ENCODE results near the gene RASA1.

The RASA1 gene

DNA sequence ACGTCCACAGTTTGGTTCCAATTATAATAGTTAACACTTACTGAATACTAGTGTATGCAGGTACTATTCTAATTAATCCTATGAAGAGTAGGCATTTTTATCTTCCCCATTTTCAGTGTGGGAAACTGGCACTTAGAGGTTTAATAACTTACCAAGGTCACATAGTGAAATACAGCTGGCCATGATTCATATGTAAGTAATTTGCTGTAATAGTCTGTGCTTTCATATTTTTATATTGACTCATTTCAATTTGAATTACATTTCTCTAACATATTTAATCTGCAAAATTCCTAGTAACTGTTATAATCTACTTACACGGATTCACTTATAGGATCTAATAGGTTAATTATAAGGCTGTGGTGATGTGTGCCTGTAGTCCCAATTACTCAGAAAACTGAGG lies 125.6 kb downstream of the RASA1 start:
- no peak overlapping the region for H3K27ac ChIP-seq
- TF ChIP-seq, protein P1, sequence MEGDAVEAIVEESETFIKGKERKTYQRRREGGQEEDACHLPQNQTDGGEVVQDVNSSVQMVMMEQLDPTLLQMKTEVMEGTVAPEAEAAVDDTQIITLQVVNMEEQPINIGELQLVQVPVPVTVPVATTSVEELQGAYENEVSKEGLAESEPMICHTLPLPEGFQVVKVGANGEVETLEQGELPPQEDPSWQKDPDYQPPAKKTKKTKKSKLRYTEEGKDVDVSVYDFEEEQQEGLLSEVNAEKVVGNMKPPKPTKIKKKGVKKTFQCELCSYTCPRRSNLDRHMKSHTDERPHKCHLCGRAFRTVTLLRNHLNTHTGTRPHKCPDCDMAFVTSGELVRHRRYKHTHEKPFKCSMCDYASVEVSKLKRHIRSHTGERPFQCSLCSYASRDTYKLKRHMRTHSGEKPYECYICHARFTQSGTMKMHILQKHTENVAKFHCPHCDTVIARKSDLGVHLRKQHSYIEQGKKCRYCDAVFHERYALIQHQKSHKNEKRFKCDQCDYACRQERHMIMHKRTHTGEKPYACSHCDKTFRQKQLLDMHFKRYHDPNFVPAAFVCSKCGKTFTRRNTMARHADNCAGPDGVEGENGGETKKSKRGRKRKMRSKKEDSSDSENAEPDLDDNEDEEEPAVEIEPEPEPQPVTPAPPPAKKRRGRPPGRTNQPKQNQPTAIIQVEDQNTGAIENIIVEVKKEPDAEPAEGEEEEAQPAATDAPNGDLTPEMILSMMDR (IDR thresholded peaks at IDR 0.05), result no peak
- no peak for TF ChIP-seq ZFX (IDR thresholded peaks at IDR 0.05; ENCODE audit: borderline replicate concordance)

DNA sequence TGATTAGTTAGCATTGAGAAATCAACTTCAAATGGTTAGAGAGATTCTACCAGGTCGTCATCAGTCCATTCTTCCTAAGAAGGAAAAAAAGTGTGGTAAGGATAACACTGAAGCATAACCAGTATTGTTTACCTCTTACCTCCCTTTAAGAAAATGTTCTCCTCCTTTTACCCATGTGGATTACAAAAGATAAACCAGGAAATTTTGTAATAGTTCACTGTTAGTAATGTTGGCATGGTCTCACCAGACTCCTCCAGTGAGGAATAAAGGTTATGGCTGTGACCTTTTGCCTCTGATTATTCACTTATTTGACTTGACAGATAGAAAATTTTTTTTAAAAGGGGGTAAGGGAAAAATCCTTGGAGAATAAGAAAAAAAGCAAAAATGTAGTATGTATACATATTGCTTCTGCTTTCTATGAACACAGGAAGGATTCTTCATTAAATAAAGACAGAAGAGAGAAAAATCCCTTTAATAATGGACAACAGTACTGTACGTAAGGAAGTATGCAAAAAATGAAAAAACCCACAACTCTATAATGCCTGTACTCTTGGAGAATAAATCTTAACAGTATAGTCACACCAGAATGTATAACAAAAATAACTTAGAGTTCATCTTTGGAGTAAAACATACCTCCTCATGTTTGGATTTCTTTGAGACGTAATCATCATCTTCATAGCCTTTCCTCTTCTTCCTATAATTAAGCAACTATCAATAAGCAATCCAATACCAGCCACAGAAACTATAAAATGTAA lies 126.9 kb downstream of the RASA1 start:
- no peak overlapping the region for H3K27ac ChIP-seq
- TF ChIP-seq, protein P1 (IDR thresholded peaks at IDR 0.05), result no peak
- TF ChIP-seq ZFX (IDR thresholded peaks at IDR 0.05; ENCODE audit: borderline replicate concordance), result no peak

- H3K27ac ChIP-seq, result no peak overlapping the region
- TF ChIP-seq ZFX (IDR thresholded peaks at IDR 0.05; ENCODE audit: borderline replicate concordance), result no peak
- TF ChIP-seq, protein P1 (IDR thresholded peaks at IDR 0.05), result no peak
Observed at GRCh38 chr5:87398981-87399614, 131.4 kb downstream of the RASA1 start.

DNA sequence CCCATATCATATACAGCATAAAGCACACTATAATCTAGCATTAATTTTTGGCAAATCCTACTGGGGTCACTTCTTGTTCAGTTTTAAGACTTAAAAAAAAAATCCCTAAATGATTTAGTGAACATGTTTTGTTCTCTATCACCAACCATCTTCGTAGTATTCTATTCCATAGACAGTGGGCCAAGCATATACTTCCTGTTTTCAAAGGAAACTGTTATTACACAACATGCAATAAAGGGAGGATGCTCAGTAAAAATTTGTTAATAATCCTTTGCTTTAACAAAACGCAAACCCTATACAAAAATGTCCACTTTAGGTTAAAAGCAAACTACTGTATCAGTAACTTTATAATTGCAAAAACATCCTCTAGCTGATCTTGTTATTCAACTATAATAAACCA lies 132.0 kb downstream of the RASA1 start:
- TF ChIP-seq ZFX (IDR thresholded peaks at IDR 0.05; ENCODE audit: borderline replicate concordance), result no peak
- TF ChIP-seq, protein P1 (IDR thresholded peaks at IDR 0.05), result no peak
- H3K27ac ChIP-seq, result no peak overlapping the region

GRCh38 chr5:87400305-87400899 lies 132.7 kb downstream of the RASA1 start:
- H3K27ac ChIP-seq, result no peak overlapping the region
- TF ChIP-seq, protein P1 (IDR thresholded peaks at IDR 0.05), result peak; percentile 80
- no peak for TF ChIP-seq ZFX (IDR thresholded peaks at IDR 0.05; ENCODE audit: borderline replicate concordance)

GRCh38 chr5:87401626-87402025 lies 133.9 kb downstream of the RASA1 start:
- no peak for TF ChIP-seq ZFX (IDR thresholded peaks at IDR 0.05; ENCODE audit: borderline replicate concordance)
- TF ChIP-seq, protein P1 (IDR thresholded peaks at IDR 0.05), result no peak
- H3K27ac ChIP-seq, result no peak overlapping the region

GRCh38 chr5:87403409-87403808 lies 135.7 kb downstream of the RASA1 start:
- no peak overlapping the region for H3K27ac ChIP-seq
- TF ChIP-seq, protein P1 (IDR thresholded peaks at IDR 0.05), result no peak
- TF ChIP-seq ZFX (IDR thresholded peaks at IDR 0.05; ENCODE audit: borderline replicate concordance), result no peak

Data from 22Rv1 (cell line).